Natural killer cell treated with Interleukin-12 subunit alpha and Interleukin-12 subunit beta and Interleukin-15 and Interleukin-18, amount 100 ng/mL, for 72 hours (primary cell): ENCODE results near the gene WDR18. TPM values are rescaled to one million over a fixed set of nuclear protein-coding genes. Genes with fewer than 3 reads are reported as not detected.
"Not testable (repeated sequence)": the region's sequence is repeated elsewhere in the genome, so short reads cannot be mapped to it uniquely, and the experiment has no call there.

Experiments used
- ATAC-seq, 2 donors: fragments of 150-1000 bp; cut with Tn5 transposase in 1 of 2; sonication (Bioruptor Pico), chemical (Tn5 transposase) in 1 of 2; 2 replicates each; pipeline ENCODE4 v1.10.0; 2021
- DNase-seq: peaks from one replicate; pipeline ENCODE4 v3.0.0; 2022; ENCODE audit warnings: low spot score
- H3K27ac Mint-ChIP-seq, 2 donors: 1 replicate in 1 of 2; 2 replicates in 1 of 2; pipeline ENCODE4 v1.8.0; 2022; ENCODE audit warnings: mixed read lengths in 2 of 2, mild to moderate bottlenecking in 1 of 2, moderate library complexity in 1 of 2
- H3K27me3 Mint-ChIP-seq, 2 donors: 1 replicate in 1 of 2; 2 replicates in 1 of 2; pipeline ENCODE4 v1.8.0; 2022; ENCODE audit warnings: mixed read lengths in 2 of 2
- H3K36me3 Mint-ChIP-seq: one replicate; pipeline ENCODE4 v1.8.0; 2022; ENCODE audit warnings: mixed read lengths
- H3K4me1 Mint-ChIP-seq, 2 donors: 1 replicate in 1 of 2; 2 replicates in 1 of 2; pipeline ENCODE4 v1.8.0; 2022; ENCODE audit warnings: low read depth in 2 of 2, mixed read lengths in 2 of 2, mild to moderate bottlenecking in 1 of 2
- H3K4me3 Mint-ChIP-seq: one replicate; pipeline ENCODE4 v1.8.0; 2022; ENCODE audit warnings: mixed read lengths
- H3K9me3 Mint-ChIP-seq: 2 replicates; pipeline ENCODE4 v1.8.0; 2022; ENCODE audit warnings: mixed read lengths
- total RNA-seq, 2 donors: library from RNA; stranded (reverse); gene quantifications; one replicate each; pipeline ENCODE4 v1.2.3, GENCODE V29; 2022

The WDR18 gene
- total RNA-seq, 2 donors from 2014 or later, result 57.8 to 106 TPM

- no peak overlapping the region for H3K27ac Mint-ChIP-seq
- H3K9me3 Mint-ChIP-seq, result no peaks in the 10 kb centered on the region
- no peak overlapping the region for H3K4me3 Mint-ChIP-seq
- DNase-seq, result no peak
- no peaks in the 10 kb centered on the region for H3K27me3 Mint-ChIP-seq
- ATAC-seq, result no peak
- no peaks in the 10 kb centered on the region for H3K36me3 Mint-ChIP-seq
- H3K4me1 Mint-ChIP-seq, result peaks cover 18 to 19% of the 10 kb centered on the region in 2 donors
Observed at GRCh38 chr19:1015782-1016646, 31.9 kb downstream of the WDR18 start.

- H3K27ac Mint-ChIP-seq, result peak overlapping the region in 1 of 2 donors; percentile 64
- no peaks in the 10 kb centered on the region for H3K9me3 Mint-ChIP-seq
- H3K27me3 Mint-ChIP-seq, result no peaks in the 10 kb centered on the region
- ATAC-seq (no peak), DNase-seq (no peak)
- peaks cover 24 to 26% of the 10 kb centered on the region in 2 donors for H3K4me1 Mint-ChIP-seq
- H3K36me3 Mint-ChIP-seq, result no peaks in the 10 kb centered on the region
- H3K4me3 Mint-ChIP-seq, result peak overlapping the region; percentile 31
Observed at GRCh38 chr19:1016647-1017114, 32.5 kb downstream of the WDR18 start.

GRCh38 chr19:1017115-1017905, 33.2 kb downstream of the WDR18 start:
- DNase-seq (no peak), ATAC-seq (no peak)
- Mint-ChIP-seq H3K36me3 (no peaks in the 10 kb centered on the region), H3K4me3 (peak overlapping the region; percentile 31), H3K4me1 (peaks cover 26 to 28% of the 10 kb centered on the region in 2 donors), H3K27me3 (no peaks in the 10 kb centered on the region), H3K27ac (peak overlapping the region; percentile 39 to 64), H3K9me3 (no peaks in the 10 kb centered on the region)

- Mint-ChIP-seq H3K36me3 (no peaks in the 10 kb centered on the region), H3K9me3 (no peaks in the 10 kb centered on the region), H3K4me3 (peak overlapping the region; percentile 99), H3K4me1 (peaks cover 26 to 28% of the 10 kb centered on the region in 2 donors), H3K27ac (peak overlapping the region; percentile 39 to 64), H3K27me3 (no peaks in the 10 kb centered on the region)
- DNase-seq, result no peak
- ATAC-seq, result no peak
Observed at GRCh38 chr19:1017906-1018305, 33.8 kb downstream of the WDR18 start.

GRCh38 chr19:1018393-1018792, 34.2 kb downstream of the WDR18 start:
- Mint-ChIP-seq H3K4me1 (peaks cover 26 to 28% of the 10 kb centered on the region in 2 donors), H3K4me3 (peak overlapping the region; percentile 99), H3K9me3 (no peaks in the 10 kb centered on the region), H3K36me3 (no peaks in the 10 kb centered on the region), H3K27me3 (no peaks in the 10 kb centered on the region), H3K27ac (peak overlapping the region; percentile 39 to 64)
- no peak for ATAC-seq
- no peak for DNase-seq

GRCh38 chr19:1018932-1019615, 34.9 kb downstream of the WDR18 start:
- H3K4me1 Mint-ChIP-seq, result peaks cover 26 to 28% of the 10 kb centered on the region in 2 donors
- no peak for DNase-seq
- no peaks in the 10 kb centered on the region for H3K27me3 Mint-ChIP-seq
- H3K4me3 Mint-ChIP-seq, result peak overlapping the region; percentile 99
- H3K27ac Mint-ChIP-seq, result no peak overlapping the region
- H3K9me3 Mint-ChIP-seq, result no peaks in the 10 kb centered on the region
- no peaks in the 10 kb centered on the region for H3K36me3 Mint-ChIP-seq
- ATAC-seq, result no peak

GRCh38 chr19:1019616-1019961, 35.4 kb downstream of the WDR18 start:
- DNase-seq (no peak), ATAC-seq (no peak)
- Mint-ChIP-seq H3K9me3 (no peaks in the 10 kb centered on the region), H3K4me3 (peak overlapping the region; percentile 99), H3K27ac (peak overlapping the region; percentile 93 to 99), H3K27me3 (no peaks in the 10 kb centered on the region), H3K4me1 (peaks cover 23 to 28% of the 10 kb centered on the region in 2 donors), H3K36me3 (no peaks in the 10 kb centered on the region)

- Mint-ChIP-seq H3K27ac (peak overlapping the region; percentile 93 to 99), H3K36me3 (no peaks in the 10 kb centered on the region), H3K4me1 (peaks cover 23 to 28% of the 10 kb centered on the region in 2 donors), H3K27me3 (no peaks in the 10 kb centered on the region), H3K4me3 (peak overlapping the region; percentile 99), H3K9me3 (no peaks in the 10 kb centered on the region)
- ATAC-seq (no peak), DNase-seq (no peak)
Observed at GRCh38 chr19:1019980-1020867, 36.1 kb downstream of the WDR18 start.

- Mint-ChIP-seq H3K4me1 (peaks cover 24 to 28% of the 10 kb centered on the region in 2 donors), H3K27ac (peak within 1 kb of the TSS; percentile 93 to 99), H3K9me3 (no peaks in the 10 kb centered on the region), H3K36me3 (no peaks in the 10 kb centered on the region), H3K27me3 (no peaks in the 10 kb centered on the region), H3K4me3 (peak within 1 kb of the TSS; percentile 99)
- peak; percentile 99 for DNase-seq
- ATAC-seq, result peak; percentile 96
Observed at GRCh38 chr19:1020868-1021425, 36.8 kb downstream of the WDR18 start, which contains the start of gene TMEM259. TSS of gene TMEM259 (minus strand) at chr19:1021123. CDS start at chr19:1020996, 127 bp downstream.

- not testable (repeated sequence) for H3K4me3 Mint-ChIP-seq, H3K27ac Mint-ChIP-seq, H3K27me3 Mint-ChIP-seq, H3K36me3 Mint-ChIP-seq, DNase-seq, ATAC-seq, H3K9me3 Mint-ChIP-seq
- H3K4me1 Mint-ChIP-seq, result peaks cover 17 to 20% of the 10 kb centered on the region in 2 donors
Observed at GRCh38 chr19:1023883-1024188, 39.7 kb downstream of the WDR18 start.

- H3K9me3 Mint-ChIP-seq, H3K27me3 Mint-ChIP-seq, DNase-seq, H3K36me3 Mint-ChIP-seq, H3K27ac Mint-ChIP-seq, ATAC-seq: not testable (repeated sequence)
- Mint-ChIP-seq H3K4me3 (peak overlapping the region; percentile 34), H3K4me1 (peaks cover 22 to 23% of the 10 kb centered on the region in 2 donors)
Observed at GRCh38 chr19:1025080-1025479, 40.9 kb downstream of the WDR18 start.

- ATAC-seq (peak; percentile 80 to 83), DNase-seq (peak; percentile 80)
- H3K27ac Mint-ChIP-seq, result peak within 1 kb of the TSS; percentile 62 to 77
- H3K36me3 Mint-ChIP-seq, result no peaks in the 10 kb centered on the region
- H3K27me3 Mint-ChIP-seq, result no peaks in the 10 kb centered on the region
- H3K4me1 Mint-ChIP-seq, result peaks cover 25 to 27% of the 10 kb centered on the region in 2 donors
- peak within 1 kb of the TSS; percentile 88 for H3K4me3 Mint-ChIP-seq
- no peaks in the 10 kb centered on the region for H3K9me3 Mint-ChIP-seq
Observed at GRCh38 chr19:1025960-1026782, 42.0 kb downstream of the WDR18 start, which contains the start of gene CNN2. TSS of gene CNN2 (plus strand) at chr19:1026608. CDS start at chr19:1026662, 54 bp downstream.
